ENCODE data around the gene ZNF879. TPM values are rescaled to one million over a fixed set of nuclear protein-coding genes. Genes with fewer than 3 reads are reported as not detected.

ZNF879 gene
- total RNA-seq, 2 donors from 2014 or later: 1.6 to 2.1 TPM

DNA sequence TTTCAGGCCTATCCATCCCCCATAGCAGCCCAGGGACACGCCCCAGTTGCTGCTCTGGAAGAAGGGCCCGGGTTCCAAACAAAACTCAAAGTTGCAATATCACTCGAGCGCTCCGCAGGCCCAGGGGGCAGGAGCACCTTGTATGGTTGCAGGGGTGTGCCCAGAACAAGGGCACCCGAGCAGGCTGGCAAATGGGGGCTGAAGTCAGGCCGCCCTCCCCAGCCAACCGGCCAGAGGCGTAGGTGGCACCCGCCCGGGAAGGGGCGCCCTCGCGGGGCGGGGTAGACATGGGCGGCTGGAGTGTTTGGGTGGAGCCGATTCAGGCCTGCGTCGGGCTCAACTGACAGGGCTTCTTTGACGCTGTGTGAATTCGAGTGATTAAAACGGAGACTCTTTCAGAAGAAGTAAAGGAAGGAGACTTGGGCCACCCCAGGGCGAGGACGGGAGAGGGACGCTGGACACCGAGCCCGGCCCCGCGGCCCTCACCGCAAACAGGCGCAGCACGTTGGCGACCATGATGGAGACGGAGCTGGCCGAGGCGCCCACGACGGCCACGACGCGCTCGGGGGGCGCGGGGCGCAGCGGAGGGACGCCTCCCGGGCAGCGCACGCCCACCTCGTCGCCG is 29.5 kb upstream of the ZNF879 start:
- ATAC-seq (replicated peaks): no peak
- Mint-ChIP-seq H3K36me3 (ENCODE audit: low read depth) (no peaks in the 10 kb centered on the region), H3K4me1 (no peaks in the 10 kb centered on the region), H3K9me3 (no peaks in the 10 kb centered on the region), H3K27ac (no peak overlapping the region), H3K4me3 (no peak overlapping the region), H3K27me3 (peaks cover 30% of the 10 kb centered on the region)

- H3K4me3 Mint-ChIP-seq: no peak within 1 kb of the TSS
- ATAC-seq (replicated peaks): no peak
- H3K36me3 Mint-ChIP-seq (ENCODE audit: low read depth): no peaks in the 10 kb centered on the region
- no peaks in the 10 kb centered on the region for H3K4me1 Mint-ChIP-seq
- no peak within 1 kb of the TSS for H3K27ac Mint-ChIP-seq
- no peaks in the 10 kb centered on the region for H3K9me3 Mint-ChIP-seq
- peaks cover 30% of the 10 kb centered on the region for H3K27me3 Mint-ChIP-seq
Measured at GRCh38 chr5:178994580-178995340, 28.8 kb upstream of the ZNF879 start, which contains the start of gene GRM6. Gene GRM6 (minus strand): TSS chr5:178995320. CDS start chr5:178994944, 376 bp downstream.

GRCh38 chr5:178995341-178995690 is 28.3 kb upstream of the ZNF879 start:
- H3K9me3 Mint-ChIP-seq: no peaks in the 10 kb centered on the region
- H3K27ac Mint-ChIP-seq: no peak overlapping the region
- H3K4me3 Mint-ChIP-seq: no peak overlapping the region
- H3K4me1 Mint-ChIP-seq: no peaks in the 10 kb centered on the region
- ATAC-seq (replicated peaks): no peak
- H3K27me3 Mint-ChIP-seq: peaks cover 32% of the 10 kb centered on the region
- no peaks in the 10 kb centered on the region for H3K36me3 Mint-ChIP-seq (ENCODE audit: low read depth)

DNA sequence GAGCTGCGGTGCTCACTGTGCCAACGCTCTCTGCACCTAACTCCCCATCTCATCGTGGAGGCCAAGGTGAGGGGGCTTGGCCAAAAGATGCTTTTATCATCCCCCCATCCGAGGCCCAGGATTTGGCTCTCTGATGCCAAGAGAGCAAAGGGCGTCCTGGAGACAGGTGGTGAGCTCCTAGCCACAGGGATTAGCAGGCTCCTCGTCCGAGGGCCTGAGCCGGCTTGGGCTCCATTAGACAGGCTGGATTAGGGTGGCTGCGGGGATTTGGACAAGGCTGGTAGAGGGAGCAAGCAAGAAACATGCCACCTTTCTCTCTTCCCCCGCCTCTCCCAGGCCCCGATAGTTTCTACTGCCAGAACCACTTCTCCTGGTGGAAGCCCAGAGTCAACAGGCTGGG is 27.4 kb upstream of the ZNF879 start:
- Mint-ChIP-seq H3K36me3 (ENCODE audit: low read depth) (no peaks in the 10 kb centered on the region), H3K9me3 (no peaks in the 10 kb centered on the region), H3K4me1 (no peaks in the 10 kb centered on the region), H3K27ac (no peak overlapping the region), H3K4me3 (no peak overlapping the region), H3K27me3 (peaks cover 36% of the 10 kb centered on the region)
- no peak for ATAC-seq (replicated peaks)

GRCh38 chr5:178997191-178997590 is 26.4 kb upstream of the ZNF879 start:
- H3K9me3 Mint-ChIP-seq: peaks cover 5% of the 10 kb centered on the region
- H3K27ac Mint-ChIP-seq: no peak overlapping the region
- H3K4me1 Mint-ChIP-seq: no peaks in the 10 kb centered on the region
- no peak overlapping the region for H3K4me3 Mint-ChIP-seq
- no peaks in the 10 kb centered on the region for H3K36me3 Mint-ChIP-seq (ENCODE audit: low read depth)
- no peak for ATAC-seq (replicated peaks)
- H3K27me3 Mint-ChIP-seq: peaks cover 36% of the 10 kb centered on the region

DNA sequence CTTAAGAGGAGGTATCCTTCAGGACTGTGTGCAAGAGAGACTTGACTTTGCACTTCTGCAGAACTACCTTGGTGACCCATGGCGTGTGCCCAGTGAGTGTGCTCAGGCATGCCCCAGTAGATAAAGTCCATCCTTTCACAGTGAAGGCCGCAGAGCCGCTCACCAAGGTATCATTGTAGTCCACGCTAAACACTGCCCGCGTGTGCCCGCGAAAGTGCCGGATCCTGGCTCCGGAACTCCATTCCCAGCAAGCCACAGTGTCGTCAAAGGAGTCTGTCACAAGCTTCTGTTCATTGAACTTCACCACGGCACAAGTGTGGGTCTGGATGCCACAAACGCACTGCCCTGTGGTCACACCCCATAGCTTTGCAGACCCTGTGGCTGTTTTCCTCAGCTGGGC is 25.2 kb upstream of the ZNF879 start:
- Mint-ChIP-seq H3K27me3 (peaks cover 29% of the 10 kb centered on the region), H3K9me3 (peaks cover 6% of the 10 kb centered on the region), H3K36me3 (ENCODE audit: low read depth) (no peaks in the 10 kb centered on the region), H3K4me3 (no peak overlapping the region), H3K27ac (no peak overlapping the region), H3K4me1 (no peaks in the 10 kb centered on the region)
- ATAC-seq (replicated peaks): no peak

DNA sequence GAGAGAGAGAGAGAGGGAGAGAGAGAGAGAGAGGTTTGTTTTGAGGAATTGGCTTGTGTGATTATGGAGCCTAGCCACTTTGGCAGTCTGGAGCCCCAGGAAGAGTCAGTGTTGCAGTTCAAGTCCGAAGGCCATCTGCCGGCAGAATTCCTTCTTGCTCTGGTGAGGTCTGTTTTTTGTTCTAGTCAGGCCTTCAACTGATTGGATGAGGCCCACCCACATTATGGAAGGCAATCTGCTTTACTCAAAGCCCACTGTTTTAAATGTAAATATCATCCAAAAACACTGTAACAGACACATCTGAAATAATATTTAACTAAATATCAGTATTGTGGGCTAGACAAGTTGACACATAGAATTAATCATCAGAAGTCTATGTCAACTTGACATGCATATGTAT is 17.0 kb upstream of the ZNF879 start:
- H3K9me3 Mint-ChIP-seq: peaks cover 16% of the 10 kb centered on the region
- H3K4me3 Mint-ChIP-seq: no peak overlapping the region
- no peak overlapping the region for H3K27ac Mint-ChIP-seq
- no peak for ATAC-seq (replicated peaks)
- H3K27me3 Mint-ChIP-seq: peaks cover 18% of the 10 kb centered on the region
- H3K4me1 Mint-ChIP-seq: no peaks in the 10 kb centered on the region
- no peaks in the 10 kb centered on the region for H3K36me3 Mint-ChIP-seq (ENCODE audit: low read depth)

- H3K36me3 Mint-ChIP-seq (ENCODE audit: low read depth): no peaks in the 10 kb centered on the region
- ATAC-seq (replicated peaks): no peak
- H3K4me3 Mint-ChIP-seq: no peak overlapping the region
- H3K27me3 Mint-ChIP-seq: peaks cover 17% of the 10 kb centered on the region
- no peaks in the 10 kb centered on the region for H3K4me1 Mint-ChIP-seq
- H3K27ac Mint-ChIP-seq: no peak overlapping the region
- peaks cover 17% of the 10 kb centered on the region for H3K9me3 Mint-ChIP-seq
Measured at GRCh38 chr5:179008667-179009066, 14.9 kb upstream of the ZNF879 start.

- H3K9me3 Mint-ChIP-seq: peaks cover 39% of the 10 kb centered on the region
- H3K27me3 Mint-ChIP-seq: no peaks in the 10 kb centered on the region
- no peak overlapping the region for H3K27ac Mint-ChIP-seq
- H3K4me3 Mint-ChIP-seq: no peak overlapping the region
- H3K36me3 Mint-ChIP-seq (ENCODE audit: low read depth): peaks cover 54% of the 10 kb centered on the region
- no peaks in the 10 kb centered on the region for H3K4me1 Mint-ChIP-seq
- ATAC-seq (replicated peaks): no peak
Measured at GRCh38 chr5:179033004-179033580, 9.5 kb downstream of the ZNF879 start.

- Mint-ChIP-seq H3K4me1 (no peaks in the 10 kb centered on the region), H3K4me3 (no peak overlapping the region), H3K36me3 (ENCODE audit: low read depth) (no peaks in the 10 kb centered on the region), H3K27me3 (peaks cover 7% of the 10 kb centered on the region), H3K27ac (no peak overlapping the region), H3K9me3 (peaks cover 26% of the 10 kb centered on the region)
- no peak for ATAC-seq (replicated peaks)
Measured at GRCh38 chr5:179044765-179045164, 21.2 kb downstream of the ZNF879 start.

GRCh38 chr5:179051784-179052183 is 28.2 kb downstream of the ZNF879 start:
- Mint-ChIP-seq H3K27me3 (peaks cover 3% of the 10 kb centered on the region), H3K4me1 (no peaks in the 10 kb centered on the region), H3K4me3 (no peak overlapping the region), H3K9me3 (peaks cover 16% of the 10 kb centered on the region), H3K36me3 (ENCODE audit: low read depth) (no peaks in the 10 kb centered on the region), H3K27ac (no peak overlapping the region)
- ATAC-seq (replicated peaks): no peak

DNA sequence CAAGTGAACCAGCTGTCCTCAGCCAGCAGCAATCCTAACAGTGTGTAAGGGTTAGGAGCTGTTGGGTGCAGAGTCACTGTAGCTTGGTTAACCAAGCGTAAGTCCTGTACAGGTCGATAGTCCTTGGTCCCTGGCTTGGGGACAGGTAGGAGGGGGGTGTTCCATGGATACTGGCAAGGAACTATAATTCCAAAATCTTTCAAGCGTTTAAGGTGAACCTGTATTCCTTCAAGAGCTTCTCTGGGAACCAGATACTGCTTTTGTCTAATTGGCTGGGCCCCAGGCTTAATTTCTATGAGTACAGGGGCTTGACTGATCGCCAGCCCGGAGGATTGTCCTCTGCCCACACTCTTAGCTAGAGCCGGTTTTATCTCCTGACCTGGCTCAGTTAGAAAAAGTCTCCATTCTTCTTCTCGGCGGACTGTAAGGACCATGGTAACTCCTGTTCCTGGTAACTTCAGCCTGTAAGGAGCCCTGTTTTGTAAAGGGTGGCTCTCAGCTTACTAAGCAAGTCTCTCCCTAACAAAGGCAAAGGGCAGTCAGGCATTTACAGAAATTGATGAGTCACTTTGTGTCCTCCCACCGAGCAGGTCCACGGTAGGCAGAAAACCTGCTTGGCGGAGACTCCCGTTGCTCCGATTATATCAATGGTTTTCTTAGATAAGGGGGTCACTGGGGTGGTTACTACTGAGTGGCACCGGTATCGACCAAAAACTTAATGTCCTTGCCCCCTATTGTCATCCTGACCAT is 30.6 kb downstream of the ZNF879 start:
- no peaks in the 10 kb centered on the region for H3K27me3 Mint-ChIP-seq
- no peak overlapping the region for H3K4me3 Mint-ChIP-seq
- no peak for ATAC-seq (replicated peaks)
- no peak overlapping the region for H3K27ac Mint-ChIP-seq
- peaks cover 6% of the 10 kb centered on the region for H3K9me3 Mint-ChIP-seq
- no peaks in the 10 kb centered on the region for H3K36me3 Mint-ChIP-seq (ENCODE audit: low read depth)
- no peaks in the 10 kb centered on the region for H3K4me1 Mint-ChIP-seq

DNA sequence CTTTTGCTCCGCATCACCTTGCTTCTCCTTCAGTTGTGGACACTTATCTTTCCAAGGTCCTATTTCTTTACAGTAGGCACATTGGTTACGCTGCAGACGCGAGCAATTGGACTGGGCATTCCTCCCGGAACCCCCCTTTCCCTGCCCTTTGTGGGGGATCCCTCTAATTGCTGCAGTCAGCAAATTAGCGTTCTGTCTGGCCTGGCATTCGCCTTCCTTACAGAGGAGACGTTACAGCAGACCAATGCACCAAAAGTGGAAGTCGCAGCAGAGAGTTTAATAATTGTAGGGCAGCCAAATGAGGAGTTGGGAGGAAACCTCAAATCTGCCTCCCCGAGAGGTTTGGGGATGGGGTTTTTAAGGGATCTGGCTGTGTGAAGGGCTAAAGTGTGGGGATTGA is 31.3 kb downstream of the ZNF879 start:
- no peak for ATAC-seq (replicated peaks)
- Mint-ChIP-seq H3K27ac (no peak overlapping the region), H3K9me3 (peaks cover 10% of the 10 kb centered on the region)

GRCh38 chr5:179055436-179055835 is 31.8 kb downstream of the ZNF879 start:
- H3K4me1 Mint-ChIP-seq: peaks cover 4% of the 10 kb centered on the region
- H3K4me3 Mint-ChIP-seq: no peak overlapping the region
- no peak overlapping the region for H3K27ac Mint-ChIP-seq
- no peaks in the 10 kb centered on the region for H3K36me3 Mint-ChIP-seq (ENCODE audit: low read depth)
- no peak for ATAC-seq (replicated peaks)
- peaks cover 10% of the 10 kb centered on the region for H3K9me3 Mint-ChIP-seq
- no peaks in the 10 kb centered on the region for H3K27me3 Mint-ChIP-seq

More for the DNA sequence above, 31.3 kb downstream of the ZNF879 start:
- Mint-ChIP-seq H3K4me1 (peaks cover 4% of the 10 kb centered on the region), H3K4me3 (no peak overlapping the region), H3K27me3 (no peaks in the 10 kb centered on the region), H3K36me3 (ENCODE audit: low read depth) (no peaks in the 10 kb centered on the region)

Data from activated T-helper 17 cell treated with anti-CD3 and anti-CD28 coated beads, Interleukin-2, amount 50 U/mL, for 72 hours (primary cell).